Iris pigment epithelial cell (primary cell): ENCODE results near the gene PRR14.
A peak's percentile ranks its signal among the peaks of the same experiment; 100 is the strongest.

Source experiments
- DNase-seq: peaks from one replicate; pipeline ENCODE4 v3.0.0-alpha.2; 2011; ENCODE audit warnings: low read depth

The PRR14 gene

DNA sequence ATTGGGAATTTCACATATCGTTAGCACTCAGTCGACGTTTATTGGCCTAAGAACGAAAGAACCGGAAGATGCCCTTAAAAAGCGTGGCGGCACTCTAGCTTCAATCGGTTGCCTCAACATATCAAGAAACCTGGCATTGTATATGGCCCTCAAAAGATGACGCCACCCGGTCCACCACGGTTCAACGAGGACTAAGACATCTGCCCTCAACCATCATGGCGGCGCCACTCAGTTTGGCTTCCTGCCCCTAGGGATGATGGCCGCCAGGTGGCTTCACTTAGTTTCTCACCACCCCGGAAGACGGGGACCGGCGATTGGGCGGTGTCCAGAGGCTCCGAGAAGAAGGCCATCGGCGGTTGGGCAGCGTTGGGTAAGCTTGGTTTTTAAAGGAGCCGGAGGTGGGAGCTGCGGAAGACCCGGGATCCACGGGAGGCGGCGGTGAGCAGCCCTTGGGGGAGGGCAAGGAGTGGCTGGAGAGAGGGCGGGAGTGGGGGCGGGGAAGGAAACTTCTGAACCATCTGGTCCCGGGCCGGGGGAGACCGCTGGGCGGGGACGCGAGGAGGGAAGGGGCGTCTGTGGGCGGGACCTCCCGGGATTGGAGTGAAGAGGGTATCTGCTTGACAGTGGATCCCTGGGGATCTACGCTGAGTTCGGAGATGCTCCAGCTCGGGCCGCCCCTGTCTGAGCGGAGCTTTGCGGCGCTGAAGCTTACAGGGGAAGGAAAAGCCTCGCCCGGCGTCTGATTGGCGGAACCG, at the start of gene PRR14:
Gene PRR14 (plus strand): TSS at position 592 of the 755 bp plus-strand sequence. CDS start 686 bp downstream, outside the sequence.
- peak; percentile 100 for DNase-seq

GRCh38 chr16:30601966-30602365, 48.8 kb upstream of the PRR14 start:
- no peak for DNase-seq

DNA sequence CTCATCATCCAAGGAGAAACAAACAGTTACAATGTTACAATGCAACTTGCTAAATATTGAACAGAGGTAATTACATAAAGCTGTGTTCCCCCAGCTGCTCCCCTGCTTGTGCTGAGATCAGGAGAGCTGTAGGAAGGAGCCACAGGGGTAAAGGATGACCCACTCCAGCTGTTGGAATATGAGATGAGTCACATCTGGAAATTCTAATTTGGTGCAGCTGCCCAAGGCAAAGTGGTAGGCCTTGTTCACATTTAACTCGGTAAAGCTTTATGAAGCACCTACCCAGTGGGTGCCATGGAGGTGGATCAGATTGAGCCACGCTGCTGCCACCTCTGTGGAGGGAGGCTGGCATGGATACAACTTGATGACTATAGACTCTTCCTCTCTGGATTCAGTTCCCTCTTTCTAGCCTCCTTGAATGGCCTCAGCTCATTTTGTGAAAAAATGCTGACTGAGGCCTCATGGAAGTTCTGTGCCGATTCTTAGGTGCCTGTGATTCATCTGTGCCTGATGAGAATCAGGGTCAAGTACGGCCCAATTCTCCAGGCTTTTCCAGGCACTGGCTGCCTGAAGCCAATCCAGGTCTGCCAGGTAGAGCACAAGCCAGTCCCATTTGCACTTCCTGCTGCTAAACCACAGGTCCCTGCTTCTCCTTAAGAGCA, 48.0 kb upstream of the PRR14 start:
- no peak for DNase-seq

DNA sequence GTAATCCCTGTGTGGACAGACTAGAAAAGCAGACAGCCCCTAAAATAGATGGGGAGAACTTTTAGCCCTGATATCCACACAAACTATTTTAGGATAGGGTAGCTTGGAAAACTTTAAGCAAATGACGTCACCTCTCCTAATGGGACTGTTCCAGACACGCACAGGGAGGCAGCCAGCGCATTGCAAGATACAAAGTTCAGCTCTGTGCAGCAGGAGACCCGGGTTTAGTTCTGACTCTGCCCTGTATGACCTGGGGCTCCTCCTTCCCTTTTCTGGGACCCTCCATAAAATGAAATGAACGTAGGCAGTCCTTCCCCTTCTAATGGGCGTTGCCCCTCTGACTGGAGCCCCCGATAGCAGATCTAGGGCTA, 46.8 kb upstream of the PRR14 start:
- DNase-seq = no peak

DNA sequence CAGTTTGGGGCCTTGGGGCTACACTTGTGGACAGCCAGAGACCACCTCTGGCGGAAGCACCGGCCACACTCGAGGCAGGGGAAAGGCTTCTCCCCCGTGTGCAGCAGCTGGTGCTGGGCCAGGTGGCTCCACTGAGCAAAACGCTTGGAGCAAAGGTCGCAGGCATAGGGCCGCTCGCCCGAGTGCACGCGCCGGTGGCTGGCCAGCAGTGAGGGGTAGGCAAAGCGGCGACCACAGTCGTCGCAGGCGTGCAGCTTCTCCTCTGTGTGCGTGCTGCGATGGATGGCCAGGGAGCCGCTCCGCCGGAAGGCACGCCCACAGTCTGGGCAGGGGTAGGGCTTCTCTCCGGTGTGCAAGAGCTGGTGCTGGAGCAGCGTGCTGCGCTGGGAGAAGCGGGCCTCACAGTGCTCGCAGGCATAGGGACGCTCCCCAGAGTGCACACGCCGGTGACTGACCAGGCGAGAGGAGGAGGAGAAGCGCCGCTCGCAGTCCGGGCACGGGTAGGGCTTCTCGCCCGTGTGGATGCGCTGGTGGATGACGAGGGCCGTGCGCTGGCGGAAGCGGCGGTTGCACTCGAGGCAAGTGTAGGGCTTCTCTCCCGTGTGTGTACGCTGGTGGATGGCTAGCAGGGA, 46.3 kb upstream of the PRR14 start:
- no peak for DNase-seq

- no peak for DNase-seq
Observed at GRCh38 chr16:30605158-30605557, 45.6 kb upstream of the PRR14 start.

DNA sequence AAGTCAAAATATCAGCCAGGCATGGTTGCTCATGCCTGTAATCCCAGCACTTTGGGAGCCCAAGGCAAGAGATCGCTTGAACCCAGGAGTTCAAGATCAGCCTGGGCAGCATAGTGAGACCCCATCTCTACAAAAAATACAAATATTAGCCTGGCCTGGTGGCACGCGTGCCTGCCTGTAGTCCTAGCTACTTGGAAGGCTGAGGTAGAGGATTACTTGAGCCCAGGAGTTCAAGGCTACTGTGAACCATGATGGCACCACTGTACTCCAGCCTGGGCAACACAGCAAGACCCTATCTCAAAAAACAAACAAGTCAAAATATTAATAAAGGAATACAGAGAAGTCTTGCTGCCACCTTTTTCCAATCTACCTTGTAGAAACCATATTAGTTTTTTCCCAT, 44.8 kb upstream of the PRR14 start:
- no peak for DNase-seq

- DNase-seq = peak; percentile 36
Observed at GRCh38 chr16:30609002-30609925, 41.5 kb upstream of the PRR14 start.

GRCh38 chr16:30609926-30610839, 40.6 kb upstream of the PRR14 start, which contains the start of gene ZNF689:
Gene ZNF689 (minus strand): TSS chr16:30610389. CDS start chr16:30610041, 348 bp downstream.
- DNase-seq = peak; percentile 96

DNA sequence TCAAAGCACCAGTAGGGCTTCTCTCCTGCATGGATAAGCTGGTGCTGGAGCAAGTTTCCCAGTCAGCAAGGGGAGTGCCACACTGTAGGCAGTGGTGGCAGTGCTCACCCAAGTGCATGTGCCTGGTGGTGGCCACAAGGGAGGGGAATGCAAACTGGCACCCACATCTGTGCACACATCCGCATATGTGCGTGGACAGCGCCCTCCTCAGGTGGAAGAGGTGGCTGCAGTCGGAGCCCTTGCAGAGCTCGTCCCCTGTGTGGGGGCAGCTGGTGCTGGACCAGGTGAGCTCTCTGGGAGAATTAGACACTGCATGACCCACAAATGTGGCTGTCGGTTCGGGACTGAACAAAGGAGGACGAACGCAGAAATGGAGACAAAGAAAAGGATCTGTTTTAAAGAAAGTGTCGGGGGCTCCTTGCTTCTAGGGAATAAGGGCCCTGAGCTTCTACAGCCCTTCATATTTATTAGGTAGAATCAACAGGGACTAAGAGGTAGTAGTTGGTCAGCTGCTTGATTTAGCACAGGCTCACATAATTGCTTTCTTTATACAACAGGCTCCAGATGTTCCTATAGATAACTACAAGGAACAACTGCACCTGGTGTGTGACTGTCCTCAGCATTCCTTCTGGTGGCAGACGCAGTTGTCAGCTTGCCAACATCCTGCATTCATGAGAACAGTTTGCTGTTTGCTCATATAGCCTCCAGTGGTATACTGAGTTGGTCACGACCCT, 35.2 kb upstream of the PRR14 start:
- DNase-seq = peak; percentile 21

GRCh38 chr16:30619202-30619601, 31.6 kb upstream of the PRR14 start:
- no peak for DNase-seq

DNA sequence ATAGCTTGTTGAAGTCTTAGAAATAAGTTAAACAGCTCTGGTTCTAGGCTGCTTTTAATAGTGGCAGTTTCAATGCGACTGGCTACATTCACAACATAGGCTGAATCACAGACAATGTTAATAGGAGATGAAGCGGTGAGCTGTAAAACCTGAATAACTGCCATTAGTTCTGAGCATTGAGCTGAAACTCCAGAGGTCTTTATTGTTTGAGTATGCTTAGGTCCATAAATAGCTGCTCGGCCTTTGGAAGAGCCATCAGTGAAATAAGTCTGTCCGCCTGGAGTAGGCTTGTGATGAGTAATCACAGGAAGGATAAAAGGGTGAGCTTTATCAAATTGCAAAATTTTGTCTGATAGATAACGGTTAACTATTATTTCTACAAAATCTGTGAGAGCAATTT, 31.1 kb upstream of the PRR14 start:
- DNase-seq = no peak

DNA sequence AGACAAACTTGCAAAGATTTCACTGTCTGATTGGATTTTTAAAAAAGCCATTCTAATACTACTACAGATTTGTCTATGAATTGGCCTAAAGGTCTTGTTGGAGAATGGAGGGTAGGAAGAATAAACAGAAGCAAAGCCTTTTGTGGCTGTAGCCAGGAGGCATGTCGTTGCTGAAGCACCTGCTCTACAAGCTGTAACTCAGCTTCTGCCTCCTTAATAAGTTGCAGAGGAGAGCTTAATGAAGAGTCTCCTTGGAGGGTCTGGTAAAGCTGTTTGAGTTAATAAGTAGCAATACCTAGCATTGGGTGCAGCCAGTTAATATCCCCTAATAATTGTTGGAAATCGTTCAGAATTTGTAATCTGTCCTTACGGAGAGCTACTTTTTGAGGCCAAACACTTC, 30.6 kb upstream of the PRR14 start:
- DNase-seq = no peak

DNA sequence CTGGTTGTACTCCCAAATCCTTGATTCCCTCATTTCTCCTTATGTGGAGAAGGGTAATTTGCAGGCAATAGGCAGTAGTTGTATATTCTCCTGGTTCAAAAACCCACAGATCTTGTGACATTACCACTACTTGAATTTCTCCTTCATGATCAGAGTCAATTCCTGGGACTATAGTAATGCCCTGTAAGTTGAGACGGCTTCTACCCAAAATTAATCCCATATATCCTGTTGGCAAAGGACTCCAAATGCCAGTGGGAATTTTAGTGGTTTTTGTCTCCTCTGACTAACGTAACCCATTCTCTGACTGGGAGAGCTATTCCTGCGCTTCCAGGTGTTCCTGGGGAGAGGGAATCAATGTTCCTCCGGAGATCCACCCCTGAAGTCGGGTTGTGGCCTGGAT, 29.0 kb upstream of the PRR14 start:
- peak; percentile 31 for DNase-seq

- no peak for DNase-seq
Observed at GRCh38 chr16:30622455-30623032, 28.2 kb upstream of the PRR14 start.

DNA sequence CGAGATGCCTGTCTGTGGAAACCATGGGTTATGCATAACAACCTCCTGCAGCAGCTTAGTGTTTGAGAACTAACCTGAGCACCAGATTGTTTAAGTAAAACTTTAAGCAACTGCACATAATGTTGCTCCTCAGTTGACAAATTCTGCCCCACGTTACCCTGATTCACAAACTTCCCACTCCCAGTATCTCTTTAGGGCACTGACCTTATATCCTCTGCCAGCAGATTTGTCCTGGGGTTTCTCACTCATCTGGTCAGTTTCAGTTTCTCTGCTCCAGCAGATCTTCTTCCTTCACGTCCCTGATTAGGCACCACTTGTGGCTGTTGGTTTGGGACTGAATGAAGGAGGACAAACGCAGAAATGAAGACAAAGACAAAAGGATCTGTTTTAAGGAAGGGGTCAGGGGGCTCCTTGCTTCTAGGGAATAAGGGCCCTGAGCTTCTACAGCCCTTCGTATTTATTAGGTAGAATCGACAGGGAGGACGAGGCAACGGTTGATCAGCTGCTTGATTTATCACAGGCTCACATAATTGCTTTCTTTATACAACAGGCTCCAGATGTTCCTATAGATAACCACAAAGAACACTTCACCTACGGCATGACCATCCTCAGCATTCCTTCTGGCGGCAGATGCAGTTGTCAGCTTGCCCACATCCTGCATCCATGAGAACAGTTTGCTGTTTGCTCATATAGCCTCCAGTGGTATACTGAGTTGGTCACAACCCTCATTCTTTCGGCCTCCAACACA, 27.1 kb upstream of the PRR14 start:
- DNase-seq = no peak

DNA sequence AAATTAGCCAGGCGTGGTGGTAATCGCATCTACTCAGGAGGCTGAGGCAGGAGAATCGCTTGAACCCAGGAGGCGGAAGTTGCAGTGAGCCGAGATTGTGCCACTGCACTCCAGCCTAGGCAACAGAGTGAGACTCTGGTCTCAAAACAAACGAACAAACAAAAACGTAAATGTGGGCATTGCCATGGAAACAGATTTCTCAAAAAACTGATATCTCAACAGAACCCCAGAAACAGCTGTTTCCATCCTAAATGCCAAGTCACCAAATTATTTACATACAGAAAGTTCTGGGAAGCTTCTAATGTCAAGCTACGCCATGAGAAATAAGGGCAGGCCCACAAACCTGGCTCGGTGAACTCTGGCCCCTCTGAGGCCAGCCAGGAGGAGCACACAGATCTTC, 24.5 kb upstream of the PRR14 start:
- DNase-seq = no peak

- peak; percentile 59 for DNase-seq
Observed at GRCh38 chr16:30628628-30629540, 21.9 kb upstream of the PRR14 start.
